Activated naive CD4-positive, alpha-beta T cell treated with anti-CD3 and anti-CD28 coated beads for 36 hours (primary cell): ENCODE measurements around the gene SMIM24. TPM values are rescaled to one million over a fixed set of nuclear protein-coding genes. Genes with fewer than 3 reads are reported as not detected.
"Not testable (repeated sequence)": the region's sequence is repeated elsewhere in the genome, so short reads cannot be mapped to it uniquely, and the experiment has no call there.

ENCODE experiments used
- CTCF ChIA-PET: fragments of 350-600 bp; sonication (Branson Sonifier 250); formaldehyde crosslinking; loops from one replicate; lab custom pipeline; 2021; ENCODE audit warnings: antibody characterized with exemption; lab: Charles Lee
- DNase-seq: peaks from one replicate; pipeline ENCODE4 v3.0.0-alpha.2; 2020
- H3K27ac Mint-ChIP-seq: one replicate; pipeline ENCODE4 v1.8.0; 2021; ENCODE audit warnings: mild to moderate bottlenecking, mixed read lengths
- H3K27me3 Mint-ChIP-seq: one replicate; pipeline ENCODE4 v1.8.0; 2021; ENCODE audit warnings: low read depth, mixed read lengths
- H3K36me3 Mint-ChIP-seq: one replicate; pipeline ENCODE4 v1.8.0; 2021; ENCODE audit warnings: low read depth, mixed read lengths
- H3K4me1 Mint-ChIP-seq: one replicate; pipeline ENCODE4 v1.8.0; 2021; ENCODE audit warnings: low read depth, mixed read lengths
- H3K4me3 Mint-ChIP-seq: one replicate; pipeline ENCODE4 v1.8.0; 2021; ENCODE audit warnings: mild to moderate bottlenecking, moderate library complexity, mixed read lengths
- H3K9me3 Mint-ChIP-seq: one replicate; pipeline ENCODE4 v1.8.0; 2021; ENCODE audit warnings: mixed read lengths
- intact Hi-C: fragments of 100-400 bp; cut with micrococcal nuclease; formaldehyde crosslinking; loops from one replicate; pipeline ENCODE4 v1.15.1; 2023
- total RNA-seq, 2 experiments: library from RNA; stranded (reverse); gene quantifications; one replicate each; pipeline ENCODE4 v1.2.3, GENCODE V29; 2021

The SMIM24 gene
- under 1 TPM in 1 of 2 experiments, not detected in 1; 0.41 TPM for total RNA-seq

DNA sequence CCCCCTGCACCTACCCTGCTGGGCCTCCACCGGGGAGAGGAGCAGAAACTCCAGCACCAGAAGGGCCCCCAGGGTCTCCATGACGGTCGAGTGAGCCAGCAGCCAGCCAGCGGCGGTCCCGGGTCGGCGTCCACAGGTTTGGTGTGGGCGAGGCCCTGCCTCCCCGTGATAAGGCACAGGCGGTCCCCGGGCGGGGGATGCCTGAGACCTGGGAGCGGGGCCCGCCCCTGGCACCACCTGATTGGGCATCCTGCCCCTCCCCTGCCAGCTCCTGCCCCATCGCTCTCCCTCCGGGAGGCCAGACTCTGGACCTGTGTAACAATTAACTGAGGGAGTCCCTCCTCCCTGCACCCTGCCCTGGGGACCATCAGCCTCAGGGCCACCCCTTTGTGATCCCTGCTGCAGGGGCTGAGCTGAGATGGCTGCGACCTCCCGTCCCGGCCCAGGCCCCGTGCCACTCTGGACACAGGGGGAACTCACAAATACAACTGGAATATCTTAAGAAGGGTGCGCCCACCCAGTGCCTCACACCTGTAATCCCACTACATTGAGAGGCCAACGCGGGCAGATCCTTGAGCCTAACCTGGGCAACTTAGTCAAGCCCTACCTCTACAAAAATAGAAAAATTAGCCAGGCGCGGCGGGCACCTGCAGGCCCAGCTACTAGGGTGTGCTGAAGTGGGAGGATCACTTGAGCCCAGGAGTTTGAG, at the start of gene SMIM24:
Gene SMIM24, minus strand, starts transcription at position 143 of the 709 bp plus-strand sequence. Its CDS starts 62 bp downstream, at position 81.
- no peaks in the 10 kb centered on the region for H3K9me3 Mint-ChIP-seq
- no peaks in the 10 kb centered on the region for H3K27me3 Mint-ChIP-seq
- H3K36me3 Mint-ChIP-seq: no peaks in the 10 kb centered on the region
- intact Hi-C loops: no loop called here
- no peak for DNase-seq
- no peak within 1 kb of the TSS for H3K4me3 Mint-ChIP-seq
- peaks cover 9% of the 10 kb centered on the region for H3K4me1 Mint-ChIP-seq
- CTCF ChIA-PET: interaction anchor here (1.6 to 2.0 kb wide), 2 partner anchors 8 to 176 kb away, joined by 6 read pairs; no protein-coding TSS in a partner anchor
- no peak within 1 kb of the TSS for H3K27ac Mint-ChIP-seq

DNA sequence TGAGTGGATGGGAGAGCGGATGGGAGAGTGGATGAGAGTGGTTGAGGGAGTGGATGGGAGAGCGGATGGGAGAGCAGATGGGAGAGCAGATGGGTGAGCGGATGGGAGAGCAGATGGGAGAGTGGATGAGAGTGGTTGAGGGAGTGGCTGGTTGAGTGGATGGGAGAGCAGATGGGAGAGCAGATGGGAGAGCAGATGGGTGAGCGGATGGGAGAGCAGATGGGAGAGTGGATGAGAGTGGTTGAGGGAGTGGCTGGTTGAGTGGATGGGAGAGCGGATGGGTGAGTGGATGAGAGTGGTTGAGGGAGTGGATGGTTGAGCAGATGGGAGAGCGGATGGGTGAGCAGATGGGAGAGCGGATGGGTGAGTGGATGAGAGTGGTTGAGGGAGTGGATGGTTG, 49.0 kb upstream of the SMIM24 start:
- CTCF ChIA-PET, H3K27ac Mint-ChIP-seq, H3K27me3 Mint-ChIP-seq, H3K36me3 Mint-ChIP-seq, DNase-seq, H3K9me3 Mint-ChIP-seq, intact Hi-C loops, H3K4me3 Mint-ChIP-seq, H3K4me1 Mint-ChIP-seq: not testable (repeated sequence)

DNA sequence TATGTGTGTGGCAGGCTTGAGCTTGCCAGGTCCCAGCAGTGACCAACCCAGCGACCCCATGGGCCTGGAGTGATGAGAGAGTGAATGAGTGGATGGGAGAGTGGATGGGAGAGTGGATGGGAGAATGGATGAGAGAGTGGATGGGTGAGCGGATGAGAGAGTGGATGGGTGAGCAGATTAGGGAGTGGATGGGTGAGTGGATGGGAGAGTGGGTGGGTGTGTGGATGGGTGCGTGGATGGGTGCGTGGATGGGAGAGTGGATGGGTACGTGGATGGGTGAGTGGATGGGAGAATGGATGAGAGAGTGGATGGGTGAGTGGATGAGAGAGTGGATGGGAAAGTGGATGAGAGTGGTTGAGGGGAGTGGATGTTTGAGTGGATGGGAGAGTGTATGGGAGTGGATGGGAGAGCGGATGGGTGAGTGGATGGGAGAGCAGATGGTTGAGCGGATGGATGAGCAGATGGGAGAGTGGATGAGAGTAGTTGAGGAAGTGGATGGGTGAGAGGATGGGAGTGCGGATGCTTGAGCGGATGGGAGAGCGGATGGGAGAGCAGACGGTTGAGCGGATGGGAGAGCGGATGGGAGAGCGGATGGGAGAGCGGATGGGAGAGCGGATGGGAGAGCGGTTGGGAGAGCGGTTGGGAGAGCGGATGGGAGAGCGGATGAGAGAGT, 48.4 kb upstream of the SMIM24 start:
- intact Hi-C loops: no loop called here
- CTCF ChIA-PET: no interaction called here
- Mint-ChIP-seq H3K27ac (no peak overlapping the region), H3K4me1 (no peaks in the 10 kb centered on the region), H3K9me3 (no peaks in the 10 kb centered on the region), H3K36me3 (peaks cover 10% of the 10 kb centered on the region), H3K27me3 (no peaks in the 10 kb centered on the region), H3K4me3 (no peak overlapping the region)
- no peak for DNase-seq

GRCh38 chr19:3528080-3528479, 47.8 kb upstream of the SMIM24 start:
- no peak for DNase-seq
- no peaks in the 10 kb centered on the region for H3K4me1 Mint-ChIP-seq
- intact Hi-C loops: no loop called here
- no peaks in the 10 kb centered on the region for H3K27me3 Mint-ChIP-seq
- no peak overlapping the region for H3K4me3 Mint-ChIP-seq
- H3K27ac Mint-ChIP-seq: no peak overlapping the region
- H3K36me3 Mint-ChIP-seq: peaks cover 8% of the 10 kb centered on the region
- no peaks in the 10 kb centered on the region for H3K9me3 Mint-ChIP-seq
- CTCF ChIA-PET: interaction anchor here (1.1 to 2.4 kb wide), 2 partner anchors 17 to 190 kb away, joined by 4 to 9 read pairs; no protein-coding TSS in a partner anchor

DNA sequence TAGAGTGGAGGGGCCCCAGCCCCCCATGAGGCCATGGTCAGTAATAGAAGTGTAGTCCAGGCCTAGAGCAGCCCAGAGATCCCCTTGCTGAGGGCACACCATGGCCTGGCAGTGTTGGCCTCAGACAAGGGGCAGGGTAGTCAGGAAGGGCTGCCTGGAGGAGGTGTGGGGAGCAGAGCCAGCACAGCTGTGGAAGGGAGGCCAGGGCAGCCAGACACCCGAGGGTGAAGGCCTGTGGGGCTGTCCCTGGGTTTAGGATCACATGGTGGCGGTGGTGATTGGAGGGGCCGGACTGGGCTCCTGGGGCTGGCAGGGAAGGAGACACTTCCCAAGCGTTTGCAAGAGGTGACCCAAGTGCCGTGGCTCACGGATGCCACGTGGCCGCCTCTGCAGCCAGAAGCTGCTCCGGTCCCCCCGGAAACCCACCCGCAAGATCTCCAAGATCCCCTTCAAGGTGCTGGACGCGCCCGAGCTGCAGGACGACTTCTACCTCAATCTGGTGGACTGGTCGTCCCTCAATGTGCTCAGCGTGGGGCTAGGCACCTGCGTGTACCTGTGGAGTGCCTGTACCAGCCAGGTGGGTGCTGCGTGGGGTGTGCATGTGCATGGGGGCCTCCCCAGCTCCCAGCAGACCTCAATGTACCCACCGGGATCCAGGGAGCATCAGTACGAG, 47.0 kb upstream of the SMIM24 start:
- intact Hi-C loops: no loop called here
- Mint-ChIP-seq H3K4me1 (no peaks in the 10 kb centered on the region), H3K27me3 (no peaks in the 10 kb centered on the region), H3K9me3 (no peaks in the 10 kb centered on the region), H3K36me3 (peaks cover 6% of the 10 kb centered on the region), H3K4me3 (no peak overlapping the region), H3K27ac (no peak overlapping the region)
- no peak for DNase-seq
- CTCF ChIA-PET: interaction anchor here (1.0 to 2.4 kb wide), 3 partner anchors 18 to 191 kb away, joined by 4 to 9 read pairs (median 4); partner anchors contain the start of gene MFSD12

- no peaks in the 10 kb centered on the region for H3K9me3 Mint-ChIP-seq
- H3K4me1 Mint-ChIP-seq: no peaks in the 10 kb centered on the region
- no peak overlapping the region for H3K27ac Mint-ChIP-seq
- intact Hi-C loops: no loop called here
- H3K4me3 Mint-ChIP-seq: no peak overlapping the region
- no peaks in the 10 kb centered on the region for H3K27me3 Mint-ChIP-seq
- no peak for DNase-seq
- H3K36me3 Mint-ChIP-seq: peaks cover 9% of the 10 kb centered on the region
- CTCF ChIA-PET: interaction anchor here (0.7 to 2.4 kb wide), 4 partner anchors 18 to 192 kb away, joined by 3 to 9 read pairs (median 4); partner anchors contain the start of gene MFSD12
Observed at GRCh38 chr19:3526507-3527237, 46.3 kb upstream of the SMIM24 start.

DNA sequence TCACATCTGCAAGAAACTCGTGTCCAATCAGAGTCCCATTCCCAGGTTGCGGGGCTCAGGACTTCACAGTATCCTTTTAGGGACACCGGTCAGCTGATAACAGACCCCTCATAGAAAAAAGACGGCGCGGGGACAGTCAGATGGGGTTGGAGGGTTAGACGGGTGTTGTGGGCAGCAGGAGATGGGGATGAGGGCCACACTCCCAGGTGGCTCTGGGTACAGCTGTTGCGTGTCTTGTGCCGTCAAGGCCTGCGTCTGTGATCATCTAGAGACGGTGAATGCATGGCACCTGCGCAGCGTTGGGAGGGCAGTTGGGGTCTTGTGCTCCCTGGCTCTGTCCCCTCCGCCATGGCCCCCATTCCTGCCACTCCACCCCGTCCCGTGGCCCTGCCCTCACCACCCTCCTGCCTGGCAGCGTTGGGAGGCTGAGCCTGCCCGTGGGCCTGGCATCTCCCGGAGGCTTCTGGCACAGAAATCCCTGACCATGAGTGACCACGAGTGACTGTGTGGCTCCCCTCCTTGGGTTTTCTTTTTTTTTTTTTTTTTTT, 44.7 kb upstream of the SMIM24 start:
- no peaks in the 10 kb centered on the region for H3K9me3 Mint-ChIP-seq
- no peaks in the 10 kb centered on the region for H3K27me3 Mint-ChIP-seq
- CTCF ChIA-PET: no interaction called here
- peaks cover 12% of the 10 kb centered on the region for H3K36me3 Mint-ChIP-seq
- intact Hi-C loops: no loop called here
- H3K4me3 Mint-ChIP-seq: no peak overlapping the region
- no peak overlapping the region for H3K27ac Mint-ChIP-seq
- peaks cover 4% of the 10 kb centered on the region for H3K4me1 Mint-ChIP-seq
- DNase-seq: no peak

GRCh38 chr19:3524078-3524842, 43.9 kb upstream of the SMIM24 start:
- Mint-ChIP-seq H3K9me3 (no peaks in the 10 kb centered on the region), H3K27me3 (no peaks in the 10 kb centered on the region), H3K4me1 (peaks cover 9% of the 10 kb centered on the region), H3K4me3 (no peak overlapping the region), H3K27ac (no peak overlapping the region), H3K36me3 (peaks cover 12% of the 10 kb centered on the region)
- CTCF ChIA-PET: no interaction called here
- DNase-seq: no peak
- intact Hi-C loops: no loop called here

DNA sequence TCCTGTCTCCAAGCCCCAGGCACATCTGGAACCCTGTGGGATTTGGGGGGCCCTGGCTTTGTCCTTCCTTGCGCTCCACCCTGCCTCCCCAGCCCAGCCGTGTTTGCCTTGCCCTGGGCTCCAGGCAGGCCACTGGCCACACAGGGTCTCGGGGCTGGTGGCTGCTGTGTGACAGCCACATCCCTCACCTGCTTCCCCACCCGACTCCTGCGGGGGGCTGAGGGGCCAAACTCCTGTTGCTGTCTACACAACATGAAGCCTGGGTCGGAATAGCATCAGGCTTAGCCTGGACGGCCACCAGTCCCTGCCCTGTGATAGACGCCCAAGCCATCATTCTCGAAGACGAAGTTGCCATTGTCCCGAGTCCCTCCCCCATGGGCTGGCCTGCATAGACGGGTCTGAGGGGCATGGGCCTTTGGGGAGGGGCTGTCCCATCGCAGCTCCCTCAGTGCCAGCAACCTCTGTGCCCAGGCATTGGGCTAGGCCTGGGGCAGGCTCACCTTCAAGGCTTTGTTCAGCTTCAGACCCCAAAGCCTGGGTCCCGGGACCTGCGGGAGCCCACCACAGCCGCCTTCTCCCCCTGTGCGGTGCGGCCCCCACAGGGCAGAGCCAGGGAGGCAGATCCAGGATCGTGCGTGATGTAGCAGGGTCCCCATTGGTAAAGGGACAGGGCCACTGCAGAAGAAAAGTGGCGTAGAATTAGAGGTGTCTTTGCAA, 43.2 kb upstream of the SMIM24 start:
- peaks cover 9% of the 10 kb centered on the region for H3K4me1 Mint-ChIP-seq
- CTCF ChIA-PET: no interaction called here
- DNase-seq: no peak
- H3K4me3 Mint-ChIP-seq: no peak overlapping the region
- no peaks in the 10 kb centered on the region for H3K27me3 Mint-ChIP-seq
- intact Hi-C loops: no loop called here
- H3K27ac Mint-ChIP-seq: no peak overlapping the region
- H3K36me3 Mint-ChIP-seq: peaks cover 12% of the 10 kb centered on the region
- no peaks in the 10 kb centered on the region for H3K9me3 Mint-ChIP-seq

GRCh38 chr19:3522421-3523360, 42.4 kb upstream of the SMIM24 start:
- intact Hi-C loops: no loop called here
- peak overlapping the region; percentile 65 for H3K27ac Mint-ChIP-seq
- DNase-seq: no peak
- H3K4me3 Mint-ChIP-seq: no peak overlapping the region
- CTCF ChIA-PET: no interaction called here
- no peaks in the 10 kb centered on the region for H3K9me3 Mint-ChIP-seq
- H3K27me3 Mint-ChIP-seq: no peaks in the 10 kb centered on the region
- peaks cover 13% of the 10 kb centered on the region for H3K4me1 Mint-ChIP-seq
- H3K36me3 Mint-ChIP-seq: peaks cover 12% of the 10 kb centered on the region
